Caco-2 (cell line): ENCODE measurements around the gene GPR162. TPM values are rescaled to one million over a fixed set of nuclear protein-coding genes. Genes with fewer than 3 reads are reported as not detected.

ENCODE experiments used
- BruUV-seq: library from RNA; stranded (reverse); fragments of 400-500 nt; replicated peaks from 2 replicates; lab custom pipeline; 2021; lab: Mats Ljungman, UMichigan
- CTCF ChIA-PET: fragments of 300-600 bp; sonication (Branson Sonifier 250); formaldehyde crosslinking; loops from one replicate; lab custom pipeline; 2022; ENCODE audit warnings: antibody characterized with exemption; lab: Charles Lee
- POLR2A ChIA-PET: fragments of 300-600 bp; sonication (Branson Sonifier 250); formaldehyde crosslinking; loops from one replicate; lab custom pipeline; 2022; ENCODE audit warnings: antibody characterized with exemption; lab: Charles Lee
- DNase-seq, 2 experiments: peaks; one replicate each; pipeline versions ENCODE4 v3.0.0 to v3.0.0-alpha.2; 2020 to 2022
- H3K27me3 ChIP-seq: replicated peaks from 2 replicates; pipeline ENCODE4 v1.6.0; 2011; ENCODE audit warnings: low read length; ENCODE audit not compliant: control insufficient read depth, insufficient read depth
- H3K36me3 ChIP-seq: 2 replicates; pipeline ENCODE4 v1.5.1; 2011; ENCODE audit warnings: low read length; ENCODE audit not compliant: control insufficient read depth, insufficient read depth
- H3K4me1 ChIP-seq: fragments of 250-450 bp; sonication (Bioruptor Pico); 2 replicates; pipeline ENCODE4 v1.5.1; 2020; ENCODE audit warnings: mild to moderate bottlenecking
- H3K4me3 ChIP-seq: 2 replicates; pipeline ENCODE4 v1.5.1; 2011; ENCODE audit warnings: low read depth, mild to moderate bottlenecking, control low read depth, low read length
- H3K9me3 ChIP-seq: fragments of 250-450 bp; sonication (Bioruptor Pico); 2 replicates; pipeline ENCODE4 v1.5.1; 2020; ENCODE audit warnings: mild to moderate bottlenecking, moderate library complexity
- H3K27ac Mint-ChIP-seq: one replicate; pipeline ENCODE4 v1.8.0; 2022; ENCODE audit warnings: mixed read lengths; ENCODE audit not compliant: unreplicated experiment
- H3K27me3 Mint-ChIP-seq: one replicate; pipeline ENCODE4 v1.8.0; 2022; ENCODE audit warnings: mixed read lengths; ENCODE audit not compliant: insufficient read depth, unreplicated experiment
- H3K36me3 Mint-ChIP-seq: one replicate; pipeline ENCODE4 v1.8.0; 2022; ENCODE audit warnings: mild to moderate bottlenecking, mixed read lengths; ENCODE audit not compliant: insufficient read depth, unreplicated experiment
- H3K4me1 Mint-ChIP-seq: one replicate; pipeline ENCODE4 v1.8.0; 2022; ENCODE audit warnings: low read depth, mixed read lengths; ENCODE audit not compliant: unreplicated experiment
- H3K4me3 Mint-ChIP-seq: one replicate; pipeline ENCODE4 v1.8.0; 2022; ENCODE audit warnings: mild to moderate bottlenecking, moderate library complexity, mixed read lengths; ENCODE audit not compliant: unreplicated experiment
- H3K9me3 Mint-ChIP-seq: one replicate; pipeline ENCODE4 v1.8.0; 2022; ENCODE audit warnings: mixed read lengths; ENCODE audit not compliant: unreplicated experiment
- CTCF ChIP-seq, 2 experiments: fragments of 200-600 bp in 1 of 2; IDR thresholded peaks; 1 replicate in 1 of 2; 2 replicates in 1 of 2; pipeline versions ENCODE4 v1.5.1 to v1.8.0; 2011 to 2022; ENCODE audit warnings: antibody characterized with exemption in 1 of 2, control low read depth in 1 of 2, inconsistent platforms in 1 of 2, low read depth in 1 of 2, low read length in 1 of 2, mild to moderate bottlenecking in 1 of 2, moderate library complexity in 1 of 2; ENCODE audit not compliant: insufficient read depth in 1 of 2, severe bottlenecking in 1 of 2, unreplicated experiment in 1 of 2
- intact Hi-C: fragments of 100-400 bp; cut with micrococcal nuclease; formaldehyde crosslinking; loops from one replicate; pipeline ENCODE4 v1.10.0; 2022; ENCODE audit not compliant: unreplicated experiment
- total RNA-seq: library from RNA; stranded (reverse); gene quantifications from 2 replicates; pipeline ENCODE4 v1.2.3, GENCODE V29; 2022

GPR162 gene
- total RNA-seq, 1 experiment from 2014 or later, result 1.2 TPM

GRCh38 chr12:6810758-6811157 lies 10.9 kb upstream of the GPR162 start:
- H3K27ac Mint-ChIP-seq, result no peak overlapping the region
- Histone ChIP-seq H3K36me3 (no peaks in the 10 kb centered on the region), H3K4me3 (no peak overlapping the region), H3K4me1 (no peaks in the 10 kb centered on the region; the same call in 1 of the 2 replicates), H3K9me3 (no peaks in the 10 kb centered on the region), H3K27me3 (no peaks in the 10 kb centered on the region)
- intact Hi-C loops, result no loop called here
- no peaks in the 10 kb centered on the region for H3K27me3 Mint-ChIP-seq
- no peaks in the 10 kb centered on the region for H3K36me3 Mint-ChIP-seq
- POLR2A ChIA-PET, result interaction anchor here (0.6 kb wide), 1 partner anchor 1126 kb away, joined by 3 read pairs; no protein-coding TSS in a partner anchor
- no peaks in the 10 kb centered on the region for H3K9me3 Mint-ChIP-seq
- TF ChIP-seq CTCF (IDR thresholded peaks at IDR 0.05; ENCODE audit: insufficient read depth in 1 of 2, low read depth in 1 of 2, low read length in 1 of 2, severe bottlenecking in 1 of 2, unreplicated experiment in 1 of 2), result no peak
- H3K4me1 Mint-ChIP-seq, result peaks cover 10% of the 10 kb centered on the region
- DNase-seq, result no peak
- H3K4me3 Mint-ChIP-seq, result no peak overlapping the region
- CTCF ChIA-PET, result interaction anchor here (0.6 to 0.7 kb wide), 2 partner anchors 24 to 27 kb away, joined by 3 to 6 read pairs; no protein-coding TSS in a partner anchor
- BruUV-seq, result no TSS peak

DNA sequence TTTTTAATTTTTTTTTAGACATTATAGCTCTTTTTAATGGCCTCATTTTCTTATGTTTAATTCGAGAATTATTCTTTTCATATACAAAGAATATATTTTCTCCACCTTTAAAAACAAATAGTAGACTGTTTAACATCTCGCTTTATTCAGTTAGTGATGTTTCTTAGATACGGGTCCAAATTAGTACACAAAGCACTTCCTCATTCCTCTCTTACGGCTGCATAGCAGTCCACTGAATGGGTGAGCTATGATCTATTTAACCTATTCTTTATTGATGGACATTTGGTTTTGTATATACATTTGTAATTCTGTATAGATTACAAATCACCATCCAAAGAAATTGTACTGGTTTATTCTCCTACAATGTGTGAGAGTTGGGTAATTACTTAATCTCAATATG lies 8.3 kb upstream of the GPR162 start:
- POLR2A ChIA-PET, result interaction anchor here (0.6 to 0.7 kb wide), 2 partner anchors 205 to 320 kb away, joined by 5 to 6 read pairs; partner anchors contain the start of gene MRPL51
- no peaks in the 10 kb centered on the region; the same call in 1 of the 2 replicates for H3K4me1 ChIP-seq
- no peaks in the 10 kb centered on the region for H3K9me3 ChIP-seq
- H3K27me3 ChIP-seq, result no peaks in the 10 kb centered on the region
- no peak for TF ChIP-seq CTCF (IDR thresholded peaks at IDR 0.05; ENCODE audit: insufficient read depth in 1 of 2, low read depth in 1 of 2, low read length in 1 of 2, severe bottlenecking in 1 of 2, unreplicated experiment in 1 of 2)
- Mint-ChIP-seq H3K4me3 (no peak overlapping the region), H3K9me3 (no peaks in the 10 kb centered on the region), H3K27ac (no peak overlapping the region), H3K27me3 (no peaks in the 10 kb centered on the region), H3K36me3 (no peaks in the 10 kb centered on the region), H3K4me1 (peaks cover 10% of the 10 kb centered on the region)
- no peak overlapping the region for H3K4me3 ChIP-seq
- no TSS peak for BruUV-seq
- no peak for DNase-seq
- no peaks in the 10 kb centered on the region for H3K36me3 ChIP-seq
- CTCF ChIA-PET, result interaction anchor here (1.0 to 1.9 kb wide), 3 partner anchors 22 to 60 kb away, joined by 3 to 12 read pairs (median 4); partner anchors contain the start of genes MLF2 and PTMS
- intact Hi-C loops, result no loop called here

GRCh38 chr12:6816598-6816997 lies 5.0 kb upstream of the GPR162 start:
- H3K27ac Mint-ChIP-seq, result no peak overlapping the region
- H3K4me1 Mint-ChIP-seq, result no peaks in the 10 kb centered on the region
- H3K27me3 Mint-ChIP-seq, result no peaks in the 10 kb centered on the region

More at GRCh38 chr12:6816598-6816997, 5.0 kb upstream of the GPR162 start:
- no peaks in the 10 kb centered on the region for H3K27me3 ChIP-seq
- Mint-ChIP-seq H3K4me3 (no peak overlapping the region), H3K9me3 (no peaks in the 10 kb centered on the region), H3K36me3 (no peaks in the 10 kb centered on the region)
- H3K4me1 ChIP-seq, result no peaks in the 10 kb centered on the region
- H3K4me3 ChIP-seq, result no peak overlapping the region
- no peaks in the 10 kb centered on the region for H3K9me3 ChIP-seq
- H3K36me3 ChIP-seq, result no peaks in the 10 kb centered on the region
- TF ChIP-seq CTCF (IDR thresholded peaks at IDR 0.05; ENCODE audit: insufficient read depth in 1 of 2, low read depth in 1 of 2, low read length in 1 of 2, severe bottlenecking in 1 of 2, unreplicated experiment in 1 of 2), result no peak
- CTCF ChIA-PET, result interaction anchor here (0.5 to 0.8 kb wide), 3 partner anchors 11 to 38 kb away, joined by 3 to 4 read pairs (median 4); partner anchors contain the start of genes GNB3 and P3H3
- DNase-seq, result no peak
- intact Hi-C loops, result no loop called here
- no TSS peak for BruUV-seq
- POLR2A ChIA-PET, result interaction anchor here (0.6 kb wide), 1 partner anchor 11 kb away, joined by 3 read pairs; no protein-coding TSS in a partner anchor
